Fibroblast of pulmonary artery (primary cell): Measurements from ENCODE around the gene B4GALT3.

Source experiments
- DNase-seq: peaks from one replicate; pipeline ENCODE4 v3.0.0-alpha.2; 2010; ENCODE audit warnings: low read depth
- H3K4me3 ChIP-seq: replicated peaks from 2 replicates; pipeline ENCODE4 v1.5.1; 2011; ENCODE audit warnings: low read depth, mild to moderate bottlenecking, control low read depth, low read length, moderate library complexity
- CTCF ChIP-seq: IDR thresholded peaks from 2 replicates; pipeline ENCODE4 v1.5.1; 2011; ENCODE audit warnings: mild to moderate bottlenecking, control low read depth, low read length, inconsistent platforms; ENCODE audit errors: missing control alignments

Gene B4GALT3

DNA sequence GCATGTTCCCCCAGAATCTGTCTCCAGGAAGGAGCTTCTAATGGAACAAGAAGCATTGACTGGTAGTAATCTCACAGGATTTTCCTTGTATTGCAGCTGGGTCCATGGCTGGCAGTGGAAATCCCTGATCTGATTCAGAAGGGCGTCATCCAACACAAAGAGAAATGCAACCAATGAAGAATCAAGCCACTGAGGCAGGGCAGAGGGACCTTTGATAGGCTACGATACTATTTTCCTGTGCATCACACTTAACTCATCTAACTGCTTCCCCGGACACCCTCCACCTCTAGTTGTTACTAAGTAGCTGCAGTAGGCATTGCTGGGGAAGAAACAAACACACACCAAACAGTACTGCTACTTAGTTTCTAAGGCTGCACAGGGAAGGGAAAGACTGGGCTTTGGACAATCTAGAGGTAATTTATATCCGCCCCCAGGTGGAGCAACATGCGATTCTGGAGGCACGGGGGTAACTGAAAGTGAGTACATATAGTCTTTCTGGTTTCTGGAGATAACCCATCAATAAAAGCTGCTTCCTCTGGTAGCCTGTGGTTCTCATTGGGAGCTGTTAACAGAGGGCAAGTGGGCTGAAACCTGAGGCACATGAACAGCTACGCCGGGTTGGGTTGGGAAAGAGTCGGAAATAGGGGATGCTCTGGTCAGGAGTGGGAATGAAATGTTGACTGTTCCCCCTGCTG lies 18.8 kb downstream of the B4GALT3 start:
- no peak for DNase-seq
- no peak for TF ChIP-seq CTCF
- H3K4me3 ChIP-seq, result peak overlapping the region; percentile 73

DNA sequence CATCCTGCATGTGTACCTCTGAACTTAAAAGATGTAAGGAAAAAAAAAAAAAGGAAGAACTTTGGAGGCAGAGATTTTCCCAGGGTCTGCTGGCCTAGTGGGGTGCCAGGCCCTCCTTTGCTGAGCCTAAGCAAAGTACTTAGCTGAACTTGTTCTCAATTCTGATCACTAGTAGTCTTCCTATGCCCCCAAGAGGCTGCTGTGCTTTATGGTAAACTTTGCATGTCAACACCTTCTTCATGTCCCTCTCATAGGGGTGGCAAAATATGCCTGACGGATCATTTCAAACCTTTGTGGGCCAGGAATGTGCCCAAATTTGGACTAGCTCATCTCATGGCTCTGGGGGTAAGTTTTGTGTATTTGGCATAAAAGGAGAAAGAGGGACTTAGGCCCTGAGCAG lies 19.4 kb downstream of the B4GALT3 start:
- H3K4me3 ChIP-seq, result no peak overlapping the region
- no peak for TF ChIP-seq CTCF
- DNase-seq, result no peak

DNA sequence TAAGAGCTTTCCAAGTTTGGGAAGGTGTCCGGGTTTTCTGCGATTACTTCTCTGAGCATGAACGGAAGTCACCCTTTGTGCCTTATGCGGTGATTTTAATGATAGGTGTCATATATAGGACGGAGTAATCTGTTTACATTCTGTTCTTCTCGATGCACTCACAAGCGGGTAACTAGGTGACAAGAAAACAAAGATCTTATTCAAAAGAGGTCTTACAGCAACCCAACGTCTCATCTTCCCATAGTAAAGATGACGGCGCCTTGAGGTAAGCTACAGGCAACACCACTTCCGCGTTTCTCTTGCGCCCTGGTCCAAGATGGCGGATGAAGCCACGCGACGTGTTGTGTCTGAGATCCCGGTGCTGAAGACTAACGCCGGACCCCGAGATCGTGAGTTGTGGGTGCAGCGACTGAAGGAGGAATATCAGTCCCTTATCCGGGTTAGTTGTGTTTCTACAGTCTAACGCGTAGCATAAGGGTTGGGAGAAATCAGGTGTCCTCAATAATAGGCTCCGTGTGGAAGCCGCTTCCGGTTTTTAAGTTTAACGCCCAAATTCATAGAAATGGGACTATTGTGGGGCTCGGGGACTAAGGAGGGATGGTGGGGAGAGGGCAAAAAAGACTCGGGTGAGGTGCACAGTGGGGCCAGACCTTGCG lies 23.5 kb downstream of the B4GALT3 start, which contains the start of gene UFC1:
Gene UFC1, plus strand, starts transcription at position 297 of the 656 bp plus-strand sequence. Its CDS starts 20 bp downstream, at position 317.
- peak; percentile 94 for DNase-seq
- no peak for TF ChIP-seq CTCF

DNA sequence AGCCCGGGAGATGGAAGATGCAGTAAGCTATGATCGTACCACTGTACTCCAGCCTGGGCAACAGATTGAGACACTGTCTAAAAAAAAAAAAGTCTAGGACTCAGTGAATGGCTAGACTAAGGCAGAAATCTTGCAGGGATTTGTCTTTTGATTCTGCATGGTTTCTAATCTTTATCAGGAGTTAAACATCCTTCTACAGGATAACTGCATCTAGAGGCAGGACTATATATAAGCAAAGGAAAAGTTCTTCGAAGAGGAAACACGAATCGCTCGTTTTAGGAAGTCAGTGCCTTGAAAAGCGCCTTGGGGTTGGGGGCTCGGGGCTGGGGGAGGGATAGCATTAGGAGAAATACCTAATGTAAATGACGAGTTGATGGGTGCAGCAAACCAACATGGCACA lies 24.1 kb downstream of the B4GALT3 start:
- TF ChIP-seq CTCF, result no peak
- peak overlapping the region; percentile 99 for H3K4me3 ChIP-seq
- DNase-seq, result no peak

More for the DNA sequence above, 23.5 kb downstream of the B4GALT3 start, which contains the start of gene UFC1:
- H3K4me3 ChIP-seq, result peak within 1 kb of the TSS; percentile 99

- no peak for DNase-seq
- no peak for TF ChIP-seq CTCF
- no peak overlapping the region for H3K4me3 ChIP-seq
Measured at GRCh38 chr1:161145832-161146231, 31.5 kb downstream of the B4GALT3 start.

DNA sequence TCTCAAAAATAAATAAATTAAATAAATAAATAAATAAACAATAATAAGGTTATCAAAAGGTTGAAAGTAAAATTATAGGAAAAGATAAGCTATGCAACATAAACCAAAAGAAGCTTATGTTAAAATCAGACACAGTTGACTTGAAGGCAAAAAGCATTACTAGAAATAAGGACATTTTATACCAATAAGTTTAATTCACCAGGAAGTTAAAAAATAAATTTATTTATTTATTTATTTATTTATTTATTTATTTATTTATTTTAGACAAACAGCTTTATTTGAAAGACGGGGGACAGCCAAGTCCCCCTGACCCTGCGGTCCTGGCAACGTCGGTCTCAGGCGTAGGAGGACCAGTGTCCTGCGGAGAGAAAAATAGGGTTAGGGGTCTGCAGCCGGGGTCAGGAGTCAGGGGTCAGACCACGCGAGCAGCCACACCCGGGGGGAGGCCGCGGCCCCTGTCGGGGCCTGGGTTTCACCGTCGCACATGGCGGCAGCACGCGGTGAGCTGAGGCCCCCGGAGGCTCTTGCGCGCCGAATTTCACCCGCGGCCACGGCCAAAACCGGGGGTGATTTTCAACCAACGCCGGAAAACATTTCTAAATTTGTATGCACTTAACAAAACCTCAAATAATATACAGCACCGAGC lies 36.4 kb downstream of the B4GALT3 start:
- no peak overlapping the region for H3K4me3 ChIP-seq
- no peak for DNase-seq
- no peak for TF ChIP-seq CTCF
